HL-60 (cell line): ENCODE results near the gene SHROOM3.
A peak's percentile ranks its signal among the peaks of the same experiment; 100 is the strongest.

Experiments
- DNase-seq, 2 experiments: peaks; one replicate each; pipeline ENCODE4 v3.0.0-alpha.2; 2010 to 2020; ENCODE audit warnings: low read depth in 1 of 2, low spot score in 1 of 2
- H3K27ac ChIP-seq: fragments of 250-450 bp; sonication (Bioruptor Pico); replicated peaks from 2 replicates; pipeline ENCODE4 v1.5.1; 2020; ENCODE audit warnings: mild to moderate bottlenecking, moderate library complexity
- H3K27me3 ChIP-seq: fragments of 250-450 bp; sonication (Bioruptor Pico); 2 replicates; pipeline ENCODE4 v1.5.1; 2021; ENCODE audit warnings: mild to moderate bottlenecking, moderate library complexity; ENCODE audit not compliant: insufficient read depth, poor library complexity, severe bottlenecking
- H3K4me3 ChIP-seq: replicated peaks from 2 replicates; pipeline ENCODE4 v1.5.1; 2011; ENCODE audit warnings: mild to moderate bottlenecking, control low read depth, low read length; ENCODE audit not compliant: insufficient read depth
- CTCF ChIP-seq: IDR thresholded peaks from one replicate; pipeline ENCODE4 v1.5.1; 2011; ENCODE audit warnings: low read length, control low read depth, inconsistent platforms; ENCODE audit not compliant: insufficient read depth
- GABPA ChIP-seq: IDR thresholded peaks from 2 replicates; pipeline ENCODE4 v1.6.1; 2012; ENCODE audit warnings: low read depth
- POLR2AphosphoS5 ChIP-seq: IDR thresholded peaks from 2 replicates; pipeline ENCODE4 v1.6.1; 2012; ENCODE audit warnings: low read depth
- REST ChIP-seq: IDR thresholded peaks from 2 replicates; pipeline ENCODE4 v1.6.1; 2012; ENCODE audit warnings: low read depth; ENCODE audit not compliant: insufficient replicate concordance
- SPI1 ChIP-seq: IDR thresholded peaks from 2 replicates; pipeline ENCODE4 v1.6.1; 2012; ENCODE audit warnings: low read depth, mild to moderate bottlenecking, borderline replicate concordance

The SHROOM3 gene

GRCh38 chr4:76716020-76716419 lies 281.0 kb downstream of the SHROOM3 start:
- no peak overlapping the region for H3K27ac ChIP-seq

GRCh38 chr4:76716658-76717057 lies 281.6 kb downstream of the SHROOM3 start:
- no peak overlapping the region for H3K4me3 ChIP-seq
- DNase-seq: no peak
- TF ChIP-seq SPI1 (peak; percentile 79), GABPA (no peak)
- no peak overlapping the region for H3K27ac ChIP-seq
- peaks cover 5% of the 10 kb centered on the region for H3K27me3 ChIP-seq

More at GRCh38 chr4:76716020-76716419, 281.0 kb downstream of the SHROOM3 start:
- TF ChIP-seq POLR2AphosphoS5: no peak
- no peak for TF ChIP-seq SPI1
- TF ChIP-seq GABPA: no peak
- no peak for TF ChIP-seq REST
- no peak for TF ChIP-seq CTCF
- H3K27me3 ChIP-seq: peaks cover 5% of the 10 kb centered on the region
- no peak overlapping the region for H3K4me3 ChIP-seq
- no peak for DNase-seq

GRCh38 chr4:76717431-76717830 lies 282.4 kb downstream of the SHROOM3 start:
- no peak for DNase-seq
- Histone ChIP-seq H3K4me3 (no peak overlapping the region), H3K27ac (no peak overlapping the region), H3K27me3 (peaks cover 5% of the 10 kb centered on the region)
- TF ChIP-seq GABPA: no peak
- TF ChIP-seq POLR2AphosphoS5: no peak
- no peak for TF ChIP-seq CTCF
- no peak for TF ChIP-seq REST
- no peak for TF ChIP-seq SPI1

GRCh38 chr4:76718021-76718420 lies 283.0 kb downstream of the SHROOM3 start:
- no peak for DNase-seq
- no peak for TF ChIP-seq GABPA
- no peak for TF ChIP-seq SPI1
- TF ChIP-seq REST: no peak
- no peak for TF ChIP-seq CTCF
- no peak for TF ChIP-seq POLR2AphosphoS5

More at GRCh38 chr4:76718021-76718420, 283.0 kb downstream of the SHROOM3 start:
- Histone ChIP-seq H3K4me3 (no peak overlapping the region), H3K27me3 (peaks cover 5% of the 10 kb centered on the region), H3K27ac (no peak overlapping the region)
